ENCODE results near the gene RAB10. TPM values are rescaled to one million over a fixed set of nuclear protein-coding genes. Genes with fewer than 3 reads are reported as not detected.
A peak's percentile ranks its signal among the peaks of the same experiment; 100 is the strongest.

The RAB10 gene
- total and polyA plus RNA-seq, 4 donors, result 37.6 to 149 (median 85.2) TPM

- DNase-seq (peak; percentile 22 to 62 (median 47)), ATAC-seq (ENCODE audit: insufficient read depth, low FRiP score) (no peak)
- H3K4me3 ChIP-seq, result no peak overlapping the region
- no peak for TF ChIP-seq CTCF (IDR thresholded peaks at IDR 0.05; ENCODE audit: control extremely low read depth, extremely low read depth)
- no peaks in the 10 kb centered on the region for H3K36me3 ChIP-seq (ENCODE audit: control insufficient read depth in 4 of 4, insufficient read depth in 4 of 4, low read length in 4 of 4)
- H3K4me1 ChIP-seq (ENCODE audit: control insufficient read depth in 5 of 5, insufficient read depth in 5 of 5, low read length in 5 of 5), result peaks cover 0 to 33% (median 6%) of the 10 kb centered on the region in 5 donors
- H3K9me3 ChIP-seq (ENCODE audit: control insufficient read depth in 4 of 4, insufficient read depth in 3 of 4, low read length in 3 of 4), result no peaks in the 10 kb centered on the region
- peaks cover 0 to 10% (median 6%) of the 10 kb centered on the region in 3 donors for H3K27me3 ChIP-seq (ENCODE audit: control insufficient read depth in 3 of 3, insufficient read depth in 3 of 3, low read length in 2 of 3)
- 79% methylated on average over 14 to 15 of the region's 15 CpGs for WGBS, 2 donors
- H3K27ac ChIP-seq (ENCODE audit: low read depth in 1 of 2, low read length in 1 of 2), result no peak overlapping the region
- no peak overlapping the region for H3K9ac ChIP-seq (ENCODE audit: insufficient read depth in 1 of 2, low read length in 2 of 2)
These were observed 141.8 kb downstream of the RAB10 start for GRCh38 chr2:26175466-26176278.

- no peak for DNase-seq
- Histone ChIP-seq H3K27me3 (ENCODE audit: control insufficient read depth in 3 of 3, insufficient read depth in 3 of 3, low read length in 2 of 3) (peaks cover 0 to 10% (median 6%) of the 10 kb centered on the region in 3 donors), H3K9me3 (ENCODE audit: control insufficient read depth in 4 of 4, insufficient read depth in 3 of 4, low read length in 3 of 4) (no peaks in the 10 kb centered on the region), H3K27ac (ENCODE audit: low read depth in 1 of 2, low read length in 1 of 2) (no peak overlapping the region), H3K36me3 (ENCODE audit: control insufficient read depth in 4 of 4, insufficient read depth in 4 of 4, low read length in 4 of 4) (no peaks in the 10 kb centered on the region), H3K4me3 (no peak overlapping the region), H3K9ac (ENCODE audit: insufficient read depth in 1 of 2, low read length in 2 of 2) (no peak overlapping the region), H3K4me1 (ENCODE audit: control insufficient read depth in 5 of 5, insufficient read depth in 5 of 5, low read length in 5 of 5) (peaks cover 0 to 33% (median 6%) of the 10 kb centered on the region in 5 donors)
- no peak for ATAC-seq (ENCODE audit: insufficient read depth, low FRiP score)
- WGBS, 2 donors, result 85 to 86% methylated on average over 11 of the region's 11 CpGs
- no peak for TF ChIP-seq CTCF (IDR thresholded peaks at IDR 0.05; ENCODE audit: control extremely low read depth, extremely low read depth)
These were observed 142.4 kb downstream of the RAB10 start for GRCh38 chr2:26176279-26176615.

- no peak overlapping the region for H3K27ac ChIP-seq (ENCODE audit: low read depth in 1 of 2, low read length in 1 of 2)
- no peak for DNase-seq
- WGBS, 2 donors, result 92 to 93% methylated on average over 7 of the region's 7 CpGs
- H3K4me1 ChIP-seq (ENCODE audit: control insufficient read depth in 5 of 5, insufficient read depth in 5 of 5, low read length in 5 of 5), result peaks cover 0 to 33% (median 6%) of the 10 kb centered on the region in 5 donors
- no peaks in the 10 kb centered on the region for H3K9me3 ChIP-seq (ENCODE audit: control insufficient read depth in 4 of 4, insufficient read depth in 3 of 4, low read length in 3 of 4)
- peaks cover 0 to 6% (median 6%) of the 10 kb centered on the region in 3 donors for H3K27me3 ChIP-seq (ENCODE audit: control insufficient read depth in 3 of 3, insufficient read depth in 3 of 3, low read length in 2 of 3)
- no peak overlapping the region for H3K4me3 ChIP-seq
- TF ChIP-seq CTCF (IDR thresholded peaks at IDR 0.05; ENCODE audit: control extremely low read depth, extremely low read depth), result no peak
- H3K9ac ChIP-seq (ENCODE audit: insufficient read depth in 1 of 2, low read length in 2 of 2), result no peak overlapping the region
- ATAC-seq (ENCODE audit: insufficient read depth, low FRiP score), result no peak
- no peaks in the 10 kb centered on the region for H3K36me3 ChIP-seq (ENCODE audit: control insufficient read depth in 4 of 4, insufficient read depth in 4 of 4, low read length in 4 of 4)
These were observed 143.2 kb downstream of the RAB10 start for GRCh38 chr2:26177122-26177521.
